CD14-positive monocyte (primary cell): Measurements from ENCODE around the gene KRT7. TPM values are rescaled to one million over a fixed set of nuclear protein-coding genes. Genes with fewer than 3 reads are reported as not detected.
A peak's percentile ranks its signal among the peaks of the same experiment; 100 is the strongest.

ENCODE experiments used
- DNase-seq, 3 donors: peaks; one replicate each; pipeline ENCODE4 v3.0.0-alpha.2; 2011 to 2022
- H2AFZ ChIP-seq: 2 replicates; pipeline ENCODE4 v1.6.0; 2012; ENCODE audit warnings: mild to moderate bottlenecking, low read depth, low read length, inconsistent platforms; ENCODE audit not compliant: insufficient read depth, poor library complexity, severe bottlenecking
- H3K27ac ChIP-seq, 2 donors: 1 replicate in 1 of 2; 2 replicates in 1 of 2; pipeline ENCODE4 v1.5.1; 2012 to 2013; ENCODE audit warnings: low read length in 2 of 2, control low read depth in 1 of 2, inconsistent platforms in 1 of 2, low read depth in 1 of 2, mild to moderate bottlenecking in 1 of 2
- H3K27me3 ChIP-seq, 2 donors: one replicate each; pipeline versions ENCODE4 v1.6.0 to v1.6.1; 2011 to 2013; ENCODE audit warnings: low read length in 2 of 2; ENCODE audit not compliant: control insufficient read depth in 2 of 2, insufficient read depth in 2 of 2
- H3K36me3 ChIP-seq, 2 donors: replicated peaks in 1 of 2; 1 replicate in 1 of 2; 2 replicates in 1 of 2; pipeline versions ENCODE4 v1.5.1 to v1.6.1; 2012 to 2013; ENCODE audit warnings: low read length in 2 of 2, control low read depth in 1 of 2, inconsistent platforms in 1 of 2, mild to moderate bottlenecking in 1 of 2; ENCODE audit not compliant: insufficient read depth in 2 of 2, control insufficient read depth in 1 of 2
- H3K4me1 ChIP-seq, 2 donors: 1 replicate in 1 of 2; 2 replicates in 1 of 2; pipeline versions ENCODE4 v1.5.1 to v1.6.1; 2012 to 2013; ENCODE audit warnings: low read length in 2 of 2, control low read depth in 1 of 2, inconsistent platforms in 1 of 2, mild to moderate bottlenecking in 1 of 2, moderate library complexity in 1 of 2; ENCODE audit not compliant: insufficient read depth in 2 of 2, control insufficient read depth in 1 of 2
- H3K4me2 ChIP-seq: replicated peaks from 2 replicates; pipeline ENCODE3; 2012; ENCODE audit warnings: low read length, moderate library complexity, mild to moderate bottlenecking; ENCODE audit not compliant: poor library complexity, severe bottlenecking; ENCODE audit errors: extremely low read depth
- H3K4me3 ChIP-seq, 3 experiments: fragments of 200-600 bp in 1 of 3; sonication (generic) in 1 of 3; replicated peaks in 1 of 3; 1 replicate in 2 of 3; 2 replicates in 1 of 3; pipeline ENCODE4 v1.5.1; 2011 to 2013; ENCODE audit warnings: low read length in 3 of 3, mild to moderate bottlenecking in 3 of 3, control low read depth in 2 of 3, low read depth in 2 of 3, inconsistent platforms in 1 of 3, moderate library complexity in 1 of 3
- H3K79me2 ChIP-seq: 2 replicates; pipeline ENCODE4 v1.6.0; 2012; ENCODE audit warnings: mild to moderate bottlenecking, control low read depth, inconsistent platforms, low read length, moderate library complexity; ENCODE audit not compliant: insufficient read depth
- H3K9ac ChIP-seq: 2 replicates; pipeline ENCODE4 v1.6.0; 2017; ENCODE audit warnings: low read length, mild to moderate bottlenecking; ENCODE audit not compliant: insufficient read depth, poor library complexity, severe bottlenecking
- H3K9me3 ChIP-seq, 2 donors: replicated peaks in 1 of 2; 1 replicate in 1 of 2; 2 replicates in 1 of 2; pipeline versions ENCODE4 v1.5.1 to v1.6.1; 2012 to 2013; ENCODE audit warnings: low read length in 2 of 2, control low read depth in 1 of 2; ENCODE audit not compliant: control insufficient read depth in 1 of 2, insufficient read depth in 1 of 2
- H4K20me1 ChIP-seq: 2 replicates; pipeline ENCODE4 v1.6.0; 2012; ENCODE audit warnings: mild to moderate bottlenecking, low read length, control low read depth, moderate library complexity; ENCODE audit not compliant: insufficient read depth
- H3K27ac Mint-ChIP-seq, 7 donors: one replicate each; pipeline ENCODE4 v1.8.0; 2020; ENCODE audit warnings: mild to moderate bottlenecking in 7 of 7, mixed read lengths in 7 of 7, moderate library complexity in 6 of 7, inconsistent platforms in 2 of 7
- H3K27me3 Mint-ChIP-seq, 3 donors: one replicate each; pipeline ENCODE4 v1.8.0; 2021 to 2022; ENCODE audit warnings: low read depth in 3 of 3, mild to moderate bottlenecking in 3 of 3, mixed read lengths in 3 of 3, moderate library complexity in 3 of 3, inconsistent platforms in 1 of 3
- H3K36me3 Mint-ChIP-seq, 2 donors: one replicate each; pipeline ENCODE4 v1.8.0; 2020; ENCODE audit warnings: mixed read lengths in 2 of 2, inconsistent platforms in 1 of 2, mild to moderate bottlenecking in 1 of 2
- H3K4me1 Mint-ChIP-seq: one replicate; pipeline ENCODE4 v1.8.0; 2020; ENCODE audit warnings: mild to moderate bottlenecking, mixed read lengths
- H3K4me3 Mint-ChIP-seq, 2 donors: one replicate each; pipeline ENCODE4 v1.8.0; 2020; ENCODE audit warnings: mild to moderate bottlenecking in 2 of 2, mixed read lengths in 2 of 2, moderate library complexity in 1 of 2
- H3K9me3 Mint-ChIP-seq, 7 donors: one replicate each; pipeline ENCODE4 v1.8.0; 2020 to 2022; ENCODE audit warnings: mixed read lengths in 7 of 7, mild to moderate bottlenecking in 6 of 7, moderate library complexity in 6 of 7, inconsistent platforms in 2 of 7
- WGBS: methylation state at CpG from one replicate; pipeline ENCODE4 v1.1.5; 2013; ENCODE audit warnings: missing lambda C conversion rate; ENCODE audit not compliant: insufficient coverage; 5-methylcytosine and 5-hydroxymethylcytosine counted together
- intact Hi-C, 2 donors: fragments of 100-400 bp; cut with micrococcal nuclease; formaldehyde crosslinking; loops; one replicate each; pipeline versions ENCODE4 v1.15.0 to v1.15.1; 2023
- polyA plus RNA-seq, 3 donors: library from polyadenylated mRNA; depleted of rRNA in 1 of 3; unstranded in 2 of 3; stranded (reverse) in 1 of 3; fragments of 300-500 nt in 2 of 3; fragments of >200 nt in 1 of 3; fragmentation: Illumina TruSeq in 2 of 3; gene quantifications; 1 replicate in 2 of 3; 2 replicates in 1 of 3; pipeline ENCODE4 v1.2.3, GENCODE V29; 2012 to 2021
- TF ChIP-seq, protein P1 (sequence below): fragments of 200-600 bp; IDR thresholded peaks from one replicate; pipeline ENCODE4 v1.8.0; 2022; ENCODE audit warnings: antibody characterized with exemption, mild to moderate bottlenecking

Gene KRT7
- polyA plus RNA-seq, 3 donors: 1.3 to 2.7 TPM; not detected in 1

- H3K27ac Mint-ChIP-seq: peak overlapping the region in 1 of 7 donors; percentile 7
- H2AFZ ChIP-seq: no peak overlapping the region
- H3K79me2 ChIP-seq: no peaks in the 10 kb centered on the region
- peak overlapping the region in 1 of 2 donors; percentile 52 for H3K4me3 Mint-ChIP-seq
- H3K4me1 ChIP-seq: peaks cover 41 to 77% of the 10 kb centered on the region in 2 donors
- TF ChIP-seq, protein P1, sequence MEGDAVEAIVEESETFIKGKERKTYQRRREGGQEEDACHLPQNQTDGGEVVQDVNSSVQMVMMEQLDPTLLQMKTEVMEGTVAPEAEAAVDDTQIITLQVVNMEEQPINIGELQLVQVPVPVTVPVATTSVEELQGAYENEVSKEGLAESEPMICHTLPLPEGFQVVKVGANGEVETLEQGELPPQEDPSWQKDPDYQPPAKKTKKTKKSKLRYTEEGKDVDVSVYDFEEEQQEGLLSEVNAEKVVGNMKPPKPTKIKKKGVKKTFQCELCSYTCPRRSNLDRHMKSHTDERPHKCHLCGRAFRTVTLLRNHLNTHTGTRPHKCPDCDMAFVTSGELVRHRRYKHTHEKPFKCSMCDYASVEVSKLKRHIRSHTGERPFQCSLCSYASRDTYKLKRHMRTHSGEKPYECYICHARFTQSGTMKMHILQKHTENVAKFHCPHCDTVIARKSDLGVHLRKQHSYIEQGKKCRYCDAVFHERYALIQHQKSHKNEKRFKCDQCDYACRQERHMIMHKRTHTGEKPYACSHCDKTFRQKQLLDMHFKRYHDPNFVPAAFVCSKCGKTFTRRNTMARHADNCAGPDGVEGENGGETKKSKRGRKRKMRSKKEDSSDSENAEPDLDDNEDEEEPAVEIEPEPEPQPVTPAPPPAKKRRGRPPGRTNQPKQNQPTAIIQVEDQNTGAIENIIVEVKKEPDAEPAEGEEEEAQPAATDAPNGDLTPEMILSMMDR: no peak
- H3K27ac ChIP-seq: no peak overlapping the region
- no peak overlapping the region for H3K9ac ChIP-seq
- no peaks in the 10 kb centered on the region for H3K9me3 ChIP-seq
- no peaks in the 10 kb centered on the region for H3K36me3 ChIP-seq
- intact Hi-C loops: no loop called here
- peaks cover 78% of the 10 kb centered on the region for H3K4me1 Mint-ChIP-seq
- H4K20me1 ChIP-seq: no peaks in the 10 kb centered on the region
- H3K27me3 ChIP-seq: no peaks in the 10 kb centered on the region
- WGBS: 83% methylated on average over 9 of the region's 18 CpGs
- no peak overlapping the region for H3K4me3 ChIP-seq
- peaks cover 0 to 4% (median 0%) of the 10 kb centered on the region in 3 donors for H3K27me3 Mint-ChIP-seq
- no peak overlapping the region for H3K4me2 ChIP-seq
- H3K9me3 Mint-ChIP-seq: no peaks in the 10 kb centered on the region
- DNase-seq: no peak
- peaks cover 0 to 4% of the 10 kb centered on the region in 2 donors for H3K36me3 Mint-ChIP-seq
Observed at GRCh38 chr12:52208424-52209165, 24.4 kb upstream of the KRT7 start.

- no peaks in the 10 kb centered on the region for H3K9me3 ChIP-seq
- Mint-ChIP-seq H3K27me3 (peaks cover 0 to 4% (median 1%) of the 10 kb centered on the region in 3 donors), H3K36me3 (peaks cover 0 to 4% of the 10 kb centered on the region in 2 donors), H3K9me3 (no peaks in the 10 kb centered on the region), H3K4me3 (no peak overlapping the region), H3K27ac (peak overlapping the region in 2 of 7 donors; percentile 42 to 65), H3K4me1 (peaks cover 74% of the 10 kb centered on the region)
- H3K4me2 ChIP-seq: no peak overlapping the region
- H3K9ac ChIP-seq: no peak overlapping the region
- intact Hi-C loops: no loop called here
- TF ChIP-seq, protein P1: no peak
- 92% methylated on average over 8 of the region's 8 CpGs for WGBS
- no peaks in the 10 kb centered on the region for H3K79me2 ChIP-seq
- H3K4me1 ChIP-seq: peaks cover 36 to 72% of the 10 kb centered on the region in 2 donors
- no peak overlapping the region for H3K4me3 ChIP-seq
- no peak overlapping the region for H2AFZ ChIP-seq
- H3K27me3 ChIP-seq: no peaks in the 10 kb centered on the region
- H3K27ac ChIP-seq: no peak overlapping the region
- DNase-seq: no peak
- H4K20me1 ChIP-seq: no peaks in the 10 kb centered on the region
- no peaks in the 10 kb centered on the region for H3K36me3 ChIP-seq
Observed at GRCh38 chr12:52209321-52209720, 23.7 kb upstream of the KRT7 start.
